Measurements from ENCODE around the gene GPRASP2. TPM values are rescaled to one million over a fixed set of nuclear protein-coding genes. Genes with fewer than 3 reads are reported as not detected.

GPRASP2 gene
- total and polyA plus RNA-seq, 9 of the 15 experiments (the other 6 are each of a cell fraction or from before 2014, with no cell fraction given): 1.2 to 3.3 (median 2.1) TPM

DNA sequence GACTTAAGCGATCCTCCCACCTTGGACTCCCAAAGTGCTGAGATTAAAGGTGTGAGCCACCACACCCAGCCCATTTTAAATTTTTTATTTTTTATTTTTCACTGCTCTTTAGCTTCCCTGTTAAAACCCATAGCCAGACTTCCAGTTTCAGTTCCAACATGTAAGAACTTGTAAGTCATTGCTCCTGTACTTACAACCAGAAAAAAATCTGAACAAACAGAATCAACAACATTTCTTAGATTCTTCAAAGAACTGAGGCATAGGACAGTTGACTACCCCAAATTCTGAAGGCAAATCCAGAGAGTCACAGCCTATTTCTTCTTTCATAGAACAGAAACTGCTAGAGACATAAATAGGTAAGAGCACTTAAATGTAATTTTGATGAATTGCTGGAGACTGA is 16.4 kb downstream of the GPRASP2 start:
- POLR2A ChIA-PET: no interaction called here
- Histone ChIP-seq H3K27me3 (ENCODE audit: control insufficient read depth in 2 of 2, insufficient read depth in 2 of 2, low read length in 2 of 2) (no peaks in the 10 kb centered on the region), H4K20me1 (replicated peaks; ENCODE audit: control insufficient read depth, insufficient read depth, low read length) (no peaks in the 10 kb centered on the region), H3K9ac (ENCODE audit: insufficient read depth in 1 of 2, low read depth in 2 of 2, low read length in 2 of 2) (no peak overlapping the region), H3K4me2 (ENCODE audit: insufficient read depth, low read length) (no peak overlapping the region), H3K27ac (ENCODE audit: extremely low read depth, low read depth, low read length) (no peak overlapping the region), H3K36me3 (ENCODE audit: control insufficient read depth, insufficient read depth, low read length) (no peaks in the 10 kb centered on the region), H3K9me3 (replicated peaks; ENCODE audit: control insufficient read depth, insufficient read depth, low read depth, low read length) (no peaks in the 10 kb centered on the region), H3K9me1 (ENCODE audit: control insufficient read depth, insufficient read depth, low read length) (no peaks in the 10 kb centered on the region), H3K4me3 (no peak overlapping the region), H3K79me2 (ENCODE audit: control insufficient read depth, insufficient read depth, low read length) (no peaks in the 10 kb centered on the region), H3K4me1 (replicated peaks in 1 of 2; ENCODE audit: control insufficient read depth in 2 of 2, insufficient read depth in 2 of 2, low read length in 2 of 2) (no peaks in the 10 kb centered on the region), H2AFZ (ENCODE audit: low read depth, low read length) (no peak overlapping the region)
- in situ Hi-C loops (cut with MboI) (no loop called here), intact Hi-C loops (cut with micrococcal nuclease) (no loop called here)
- WGBS (ENCODE audit: insufficient coverage, low coverage, missing lambda C conversion rate): 20% methylated on average over 1 of the region's 1 CpG
- no peak for DNase-seq (ENCODE audit: extremely low read depth in 1 of 4, low spot score in 3 of 4)
- CTCF ChIA-PET (ENCODE audit: low intra/inter-chr PET ratio): no interaction called here
- no peak for FAIRE-seq
- TF ChIP-seq NCOA4 (IDR thresholded peaks at IDR 0.05; ENCODE audit: partially characterized antibody) (no peak), BRCA1 (IDR thresholded peaks at IDR 0.05) (no peak), BRCA1 (CRISPR knock-in tag; IDR thresholded peaks at IDR 0.05) (no peak), GATAD2A (IDR thresholded peaks at IDR 0.05) (no peak), PRDM10 (IDR thresholded peaks at IDR 0.05; ENCODE audit: partially characterized antibody) (no peak), RAD51 (IDR thresholded peaks at IDR 0.05; ENCODE audit: borderline replicate concordance, low read depth) (no peak), CEBPB (tag; IDR thresholded peaks at IDR 0.05) (no peak), SOX6 (IDR thresholded peaks at IDR 0.05) (no peak), NRF1 (conservative IDR thresholded peaks at IDR 0.05 in 1 of 2, IDR thresholded peaks at IDR 0.05 in 1 of 2) (no peak), FOXP1 (CRISPR knock-in tag; IDR thresholded peaks at IDR 0.05) (no peak), KDM1A (IDR thresholded peaks at IDR 0.05) (no peak)
- TF ChIP-seq, protein P1, sequence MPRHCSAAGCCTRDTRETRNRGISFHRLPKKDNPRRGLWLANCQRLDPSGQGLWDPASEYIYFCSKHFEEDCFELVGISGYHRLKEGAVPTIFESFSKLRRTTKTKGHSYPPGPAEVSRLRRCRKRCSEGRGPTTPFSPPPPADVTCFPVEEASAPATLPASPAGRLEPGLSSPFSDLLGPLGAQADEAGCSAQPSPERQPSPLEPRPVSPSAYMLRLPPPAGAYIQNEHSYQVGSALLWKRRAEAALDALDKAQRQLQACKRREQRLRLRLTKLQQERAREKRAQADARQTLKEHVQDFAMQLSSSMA (CRISPR knock-in tag; IDR thresholded peaks at IDR 0.05): no peak
- TF ChIP-seq, protein P2, sequence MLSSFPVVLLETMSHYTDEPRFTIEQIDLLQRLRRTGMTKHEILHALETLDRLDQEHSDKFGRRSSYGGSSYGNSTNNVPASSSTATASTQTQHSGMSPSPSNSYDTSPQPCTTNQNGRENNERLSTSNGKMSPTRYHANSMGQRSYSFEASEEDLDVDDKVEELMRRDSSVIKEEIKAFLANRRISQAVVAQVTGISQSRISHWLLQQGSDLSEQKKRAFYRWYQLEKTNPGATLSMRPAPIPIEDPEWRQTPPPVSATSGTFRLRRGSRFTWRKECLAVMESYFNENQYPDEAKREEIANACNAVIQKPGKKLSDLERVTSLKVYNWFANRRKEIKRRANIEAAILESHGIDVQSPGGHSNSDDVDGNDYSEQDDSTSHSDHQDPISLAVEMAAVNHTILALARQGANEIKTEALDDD (IDR thresholded peaks at IDR 0.05): no peak
- TF ChIP-seq, protein P3, sequence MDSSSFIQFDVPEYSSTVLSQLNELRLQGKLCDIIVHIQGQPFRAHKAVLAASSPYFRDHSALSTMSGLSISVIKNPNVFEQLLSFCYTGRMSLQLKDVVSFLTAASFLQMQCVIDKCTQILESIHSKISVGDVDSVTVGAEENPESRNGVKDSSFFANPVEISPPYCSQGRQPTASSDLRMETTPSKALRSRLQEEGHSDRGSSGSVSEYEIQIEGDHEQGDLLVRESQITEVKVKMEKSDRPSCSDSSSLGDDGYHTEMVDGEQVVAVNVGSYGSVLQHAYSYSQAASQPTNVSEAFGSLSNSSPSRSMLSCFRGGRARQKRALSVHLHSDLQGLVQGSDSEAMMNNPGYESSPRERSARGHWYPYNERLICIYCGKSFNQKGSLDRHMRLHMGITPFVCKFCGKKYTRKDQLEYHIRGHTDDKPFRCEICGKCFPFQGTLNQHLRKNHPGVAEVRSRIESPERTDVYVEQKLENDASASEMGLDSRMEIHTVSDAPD (CRISPR knock-in tag; IDR thresholded peaks at IDR 0.05): no peak
- ATAC-seq: no peak
- no TSS peak for BruUV-seq (replicated peaks)
